Measurements from ENCODE around the gene ZNF280D.

The ZNF280D gene

DNA sequence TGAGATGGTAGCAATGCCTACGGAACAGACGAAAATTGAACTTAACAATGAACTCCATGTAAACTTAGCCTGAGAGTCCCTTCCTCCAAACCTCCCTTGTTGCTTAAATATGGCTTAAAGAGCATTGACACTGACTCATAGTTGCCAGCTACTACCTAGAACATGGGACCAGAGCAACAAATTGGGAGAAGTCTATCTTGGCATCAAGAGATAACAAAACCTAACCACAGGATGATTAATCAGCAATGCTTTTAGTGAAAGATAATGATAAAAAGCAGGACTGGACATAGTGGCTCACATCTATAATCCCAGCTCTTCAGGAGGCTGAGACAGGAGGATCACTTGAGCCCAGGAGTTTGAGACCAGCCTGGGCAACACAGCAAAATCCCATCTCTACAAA is 150.5 kb downstream of the ZNF280D start:
- TF ChIP-seq, protein P1, sequence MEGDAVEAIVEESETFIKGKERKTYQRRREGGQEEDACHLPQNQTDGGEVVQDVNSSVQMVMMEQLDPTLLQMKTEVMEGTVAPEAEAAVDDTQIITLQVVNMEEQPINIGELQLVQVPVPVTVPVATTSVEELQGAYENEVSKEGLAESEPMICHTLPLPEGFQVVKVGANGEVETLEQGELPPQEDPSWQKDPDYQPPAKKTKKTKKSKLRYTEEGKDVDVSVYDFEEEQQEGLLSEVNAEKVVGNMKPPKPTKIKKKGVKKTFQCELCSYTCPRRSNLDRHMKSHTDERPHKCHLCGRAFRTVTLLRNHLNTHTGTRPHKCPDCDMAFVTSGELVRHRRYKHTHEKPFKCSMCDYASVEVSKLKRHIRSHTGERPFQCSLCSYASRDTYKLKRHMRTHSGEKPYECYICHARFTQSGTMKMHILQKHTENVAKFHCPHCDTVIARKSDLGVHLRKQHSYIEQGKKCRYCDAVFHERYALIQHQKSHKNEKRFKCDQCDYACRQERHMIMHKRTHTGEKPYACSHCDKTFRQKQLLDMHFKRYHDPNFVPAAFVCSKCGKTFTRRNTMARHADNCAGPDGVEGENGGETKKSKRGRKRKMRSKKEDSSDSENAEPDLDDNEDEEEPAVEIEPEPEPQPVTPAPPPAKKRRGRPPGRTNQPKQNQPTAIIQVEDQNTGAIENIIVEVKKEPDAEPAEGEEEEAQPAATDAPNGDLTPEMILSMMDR (IDR thresholded peaks at IDR 0.05; ENCODE audit: low read depth, low read length, missing control alignments), result no peak
- H3K36me3 ChIP-seq (replicated peaks), result no peaks in the 10 kb centered on the region
- no peak overlapping the region for H3K27ac ChIP-seq
- no peaks in the 10 kb centered on the region for H3K27me3 ChIP-seq (replicated peaks)
- H3K4me3 ChIP-seq (ENCODE audit: low read depth, low read length), result no peak overlapping the region
- no peak for DNase-seq
- in situ Hi-C loops (cut with HindIII; ENCODE audit: low pct_ligation_motif_present, low sequenced_read_pairs), result no loop called here
